Neural cell (in vitro differentiated cells): ENCODE measurements around the gene ZCCHC2. TPM values are rescaled to one million over a fixed set of nuclear protein-coding genes. Genes with fewer than 3 reads are reported as not detected.

Experiments
- H2AFZ ChIP-seq: fragments of 200-600, 300-800 bp; sonication (generic), shearing (Covaris generic); 2 replicates; pipeline ENCODE4 v1.6.0; 2014; ENCODE audit warnings: low read depth, mild to moderate bottlenecking, antibody characterized with exemption, low read length, moderate library complexity
- H3F3A ChIP-seq: fragments of 200-600 bp; shearing (Covaris generic); 2 replicates; pipeline ENCODE4 v1.6.1; 2016; ENCODE audit warnings: mild to moderate bottlenecking, moderate library complexity, mixed read lengths, antibody characterized with exemption, low read length; ENCODE audit not compliant: insufficient read depth, poor library complexity, severe bottlenecking
- H3K27ac ChIP-seq: fragments of 200-600, 300-800 bp; sonication (generic), shearing (Covaris generic); 2 replicates; pipeline ENCODE4 v1.5.1; 2014; ENCODE audit warnings: mild to moderate bottlenecking, low read length, moderate library complexity
- H3K27me3 ChIP-seq: fragments of 300-800, 200-600 bp; sonication (generic), shearing (Covaris generic); 2 replicates; pipeline ENCODE4 v1.6.0; 2014; ENCODE audit warnings: mild to moderate bottlenecking, low read depth, low read length, moderate library complexity; ENCODE audit not compliant: insufficient read depth
- H3K36me3 ChIP-seq: fragments of 300-800, 200-600 bp; sonication (generic), shearing (Covaris generic); 2 replicates; pipeline ENCODE4 v1.5.1; 2014; ENCODE audit warnings: mild to moderate bottlenecking, antibody characterized with exemption, low read length, moderate library complexity; ENCODE audit not compliant: insufficient read depth
- H3K4me2 ChIP-seq: fragments of 300-800, 200-600 bp; sonication (generic), shearing (Covaris generic); 2 replicates; pipeline ENCODE4 v1.6.0; 2014; ENCODE audit warnings: mild to moderate bottlenecking, low read length
- H3K4me3 ChIP-seq: fragments of 300-800, 200-600 bp; sonication (generic), shearing (Covaris generic); 2 replicates; pipeline ENCODE4 v1.5.1; 2014; ENCODE audit warnings: mild to moderate bottlenecking, low read length, moderate library complexity
- H3K79me2 ChIP-seq: fragments of 200-600 bp; shearing (Covaris generic); replicated peaks from 2 replicates; pipeline ENCODE4 v1.6.0; 2014; ENCODE audit warnings: mild to moderate bottlenecking, low read length, moderate library complexity; ENCODE audit not compliant: insufficient read depth
- H3K9ac ChIP-seq: fragments of 300-800, 200-600 bp; sonication (generic), shearing (Covaris generic); 2 replicates; pipeline ENCODE4 v1.6.1; 2016; ENCODE audit warnings: mild to moderate bottlenecking, low read length, mixed read lengths
- H3K9me2 ChIP-seq: fragments of 200-600 bp; shearing (Covaris generic); 2 replicates; pipeline ENCODE4 v1.6.1; 2016; ENCODE audit warnings: mild to moderate bottlenecking, low read length, mixed read lengths; ENCODE audit not compliant: insufficient read depth
- H3K9me3 ChIP-seq: fragments of 200-600, 300-800 bp; sonication (generic), shearing (Covaris generic); 2 replicates; pipeline ENCODE4 v1.6.1; 2016; ENCODE audit warnings: mild to moderate bottlenecking, mixed run types, low read length, moderate library complexity, mixed read lengths
- H4K20me1 ChIP-seq: fragments of 200-600 bp; shearing (Covaris generic); 2 replicates; pipeline ENCODE4 v1.6.1; 2016; ENCODE audit warnings: mild to moderate bottlenecking, mixed run types; ENCODE audit not compliant: insufficient read depth
- EP300 ChIP-seq: fragments of 450-650 bp; conservative IDR thresholded peaks from 2 replicates; pipeline ENCODE4 v1.6.1; 2014; ENCODE audit warnings: antibody characterized with exemption, mild to moderate bottlenecking, moderate library complexity; ENCODE audit not compliant: poor library complexity, severe bottlenecking
- EZH2 ChIP-seq: fragments of 200-600, 300-800 bp; shearing (Covaris generic), sonication (generic); IDR thresholded peaks from 2 replicates; pipeline ENCODE4 v1.6.1; 2014; ENCODE audit warnings: antibody characterized with exemption, low read length, borderline replicate concordance, mild to moderate bottlenecking; ENCODE audit not compliant: insufficient read depth, poor library complexity, severe bottlenecking
- MXI1 ChIP-seq: fragments of 450-650 bp; conservative IDR thresholded peaks from 2 replicates; pipeline ENCODE4 v1.6.1; 2014; ENCODE audit warnings: antibody characterized with exemption, mild to moderate bottlenecking; ENCODE audit not compliant: poor library complexity, severe bottlenecking
- POLR2AphosphoS5 ChIP-seq: IDR thresholded peaks from 2 replicates; pipeline ENCODE4 v1.6.1; 2012
- RAD21 ChIP-seq: fragments of 450-650 bp; conservative IDR thresholded peaks from 2 replicates; pipeline ENCODE4 v1.6.1; 2014; ENCODE audit warnings: antibody characterized with exemption, mild to moderate bottlenecking, moderate library complexity
- SMC3 ChIP-seq: fragments of 450-650 bp; conservative IDR thresholded peaks from 2 replicates; pipeline ENCODE4 v1.6.1; 2014; ENCODE audit warnings: antibody characterized with exemption, mild to moderate bottlenecking, moderate library complexity; ENCODE audit not compliant: poor library complexity
- TAF1 ChIP-seq: IDR thresholded peaks from 2 replicates; pipeline ENCODE4 v1.6.1; 2012; ENCODE audit warnings: low read depth
- polyA plus RNA-seq: library from polyadenylated mRNA; depleted of rRNA; stranded (reverse); fragments of >200 nt; gene quantifications from 2 replicates; pipeline ENCODE4 v1.2.3, GENCODE V29; 2014
- TF ChIP-seq, protein P1 (sequence below): IDR thresholded peaks from 2 replicates; pipeline ENCODE4 v1.6.1; 2012; ENCODE audit warnings: borderline replicate concordance
- TF ChIP-seq, protein P2 (sequence below): fragments of 450-650 bp; IDR thresholded peaks from 2 replicates; pipeline ENCODE4 v1.5.1; 2014; ENCODE audit warnings: antibody characterized with exemption, mild to moderate bottlenecking, moderate library complexity; ENCODE audit not compliant: poor library complexity, severe bottlenecking

The ZCCHC2 gene
- polyA plus RNA-seq, 1 donor from 2014 or later, result 3.8 TPM

DNA sequence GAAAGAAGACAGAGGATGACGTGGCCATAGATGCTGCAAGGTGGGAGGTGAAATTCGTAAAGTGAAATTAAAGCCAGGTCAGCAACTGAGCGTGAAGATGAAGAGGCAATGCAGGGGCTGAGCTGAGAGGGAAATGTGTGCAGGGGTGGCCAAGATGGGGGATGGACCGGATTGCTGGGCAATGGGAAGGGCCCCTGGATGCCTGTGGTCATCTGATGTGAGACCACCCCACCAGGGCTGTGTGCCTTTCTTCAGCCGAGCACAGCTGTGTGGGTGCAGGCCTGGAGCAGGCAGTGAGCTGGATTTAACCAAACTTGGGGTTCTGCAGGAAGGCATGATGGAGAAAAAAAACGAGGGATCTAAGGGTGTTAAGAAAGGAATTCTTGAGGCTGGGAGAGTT, 80.4 kb downstream of the ZCCHC2 start (continued):
- TF ChIP-seq, protein P1, sequence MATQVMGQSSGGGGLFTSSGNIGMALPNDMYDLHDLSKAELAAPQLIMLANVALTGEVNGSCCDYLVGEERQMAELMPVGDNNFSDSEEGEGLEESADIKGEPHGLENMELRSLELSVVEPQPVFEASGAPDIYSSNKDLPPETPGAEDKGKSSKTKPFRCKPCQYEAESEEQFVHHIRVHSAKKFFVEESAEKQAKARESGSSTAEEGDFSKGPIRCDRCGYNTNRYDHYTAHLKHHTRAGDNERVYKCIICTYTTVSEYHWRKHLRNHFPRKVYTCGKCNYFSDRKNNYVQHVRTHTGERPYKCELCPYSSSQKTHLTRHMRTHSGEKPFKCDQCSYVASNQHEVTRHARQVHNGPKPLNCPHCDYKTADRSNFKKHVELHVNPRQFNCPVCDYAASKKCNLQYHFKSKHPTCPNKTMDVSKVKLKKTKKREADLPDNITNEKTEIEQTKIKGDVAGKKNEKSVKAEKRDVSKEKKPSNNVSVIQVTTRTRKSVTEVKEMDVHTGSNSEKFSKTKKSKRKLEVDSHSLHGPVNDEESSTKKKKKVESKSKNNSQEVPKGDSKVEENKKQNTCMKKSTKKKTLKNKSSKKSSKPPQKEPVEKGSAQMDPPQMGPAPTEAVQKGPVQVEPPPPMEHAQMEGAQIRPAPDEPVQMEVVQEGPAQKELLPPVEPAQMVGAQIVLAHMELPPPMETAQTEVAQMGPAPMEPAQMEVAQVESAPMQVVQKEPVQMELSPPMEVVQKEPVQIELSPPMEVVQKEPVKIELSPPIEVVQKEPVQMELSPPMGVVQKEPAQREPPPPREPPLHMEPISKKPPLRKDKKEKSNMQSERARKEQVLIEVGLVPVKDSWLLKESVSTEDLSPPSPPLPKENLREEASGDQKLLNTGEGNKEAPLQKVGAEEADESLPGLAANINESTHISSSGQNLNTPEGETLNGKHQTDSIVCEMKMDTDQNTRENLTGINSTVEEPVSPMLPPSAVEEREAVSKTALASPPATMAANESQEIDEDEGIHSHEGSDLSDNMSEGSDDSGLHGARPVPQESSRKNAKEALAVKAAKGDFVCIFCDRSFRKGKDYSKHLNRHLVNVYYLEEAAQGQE, result no peak

DNA sequence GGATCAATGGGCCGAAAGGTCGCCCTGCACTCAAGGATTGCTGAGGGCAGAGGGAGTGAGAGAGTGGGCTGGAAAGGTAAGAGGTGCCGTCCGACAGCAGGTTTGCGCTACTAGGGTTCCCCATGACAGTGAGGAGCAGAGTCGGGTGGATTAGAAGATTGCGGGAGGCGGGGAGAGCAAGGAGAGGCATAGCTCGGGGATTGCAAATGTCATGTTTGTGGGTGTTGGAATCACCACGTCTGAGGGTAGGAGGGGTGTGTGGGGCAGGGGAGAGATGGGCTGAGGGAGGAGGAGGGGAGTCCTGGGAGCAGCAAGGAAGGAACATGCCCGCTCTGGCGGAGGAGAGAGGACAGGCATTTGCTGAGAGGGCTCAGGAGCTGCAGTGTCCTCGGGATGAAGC, 81.2 kb downstream of the ZCCHC2 start:
- Histone ChIP-seq H4K20me1 (no peaks in the 10 kb centered on the region), H3K27me3 (no peaks in the 10 kb centered on the region), H3K9me2 (no peaks in the 10 kb centered on the region)

More for the DNA sequence above, 81.2 kb downstream of the ZCCHC2 start:
- no peaks in the 10 kb centered on the region for H3K79me2 ChIP-seq
- no peaks in the 10 kb centered on the region for H3F3A ChIP-seq
- no peaks in the 10 kb centered on the region for H3K9me3 ChIP-seq
- no peak overlapping the region for H3K4me2 ChIP-seq
- H3K27ac ChIP-seq, result no peak overlapping the region
- no peak overlapping the region for H3K9ac ChIP-seq
- H2AFZ ChIP-seq, result no peak overlapping the region
- H3K36me3 ChIP-seq, result no peaks in the 10 kb centered on the region
- TF ChIP-seq EZH2 (no peak), TAF1 (no peak), POLR2AphosphoS5 (no peak), EP300 (no peak), RAD21 (no peak), SMC3 (no peak), MXI1 (no peak)
- TF ChIP-seq, protein P1, result no peak
- TF ChIP-seq, protein P2, sequence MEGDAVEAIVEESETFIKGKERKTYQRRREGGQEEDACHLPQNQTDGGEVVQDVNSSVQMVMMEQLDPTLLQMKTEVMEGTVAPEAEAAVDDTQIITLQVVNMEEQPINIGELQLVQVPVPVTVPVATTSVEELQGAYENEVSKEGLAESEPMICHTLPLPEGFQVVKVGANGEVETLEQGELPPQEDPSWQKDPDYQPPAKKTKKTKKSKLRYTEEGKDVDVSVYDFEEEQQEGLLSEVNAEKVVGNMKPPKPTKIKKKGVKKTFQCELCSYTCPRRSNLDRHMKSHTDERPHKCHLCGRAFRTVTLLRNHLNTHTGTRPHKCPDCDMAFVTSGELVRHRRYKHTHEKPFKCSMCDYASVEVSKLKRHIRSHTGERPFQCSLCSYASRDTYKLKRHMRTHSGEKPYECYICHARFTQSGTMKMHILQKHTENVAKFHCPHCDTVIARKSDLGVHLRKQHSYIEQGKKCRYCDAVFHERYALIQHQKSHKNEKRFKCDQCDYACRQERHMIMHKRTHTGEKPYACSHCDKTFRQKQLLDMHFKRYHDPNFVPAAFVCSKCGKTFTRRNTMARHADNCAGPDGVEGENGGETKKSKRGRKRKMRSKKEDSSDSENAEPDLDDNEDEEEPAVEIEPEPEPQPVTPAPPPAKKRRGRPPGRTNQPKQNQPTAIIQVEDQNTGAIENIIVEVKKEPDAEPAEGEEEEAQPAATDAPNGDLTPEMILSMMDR, result no peak
- H3K4me3 ChIP-seq, result no peak overlapping the region
